Panc1 (cell line): ENCODE results near the gene RXFP3. TPM values are rescaled to one million over a fixed set of nuclear protein-coding genes. Genes with fewer than 3 reads are reported as not detected.

Experiments used
- ATAC-seq: fragments of 200-7000 bp; cut with Tn5 transposase; 2 replicates; pipeline ENCODE4 v1.9.1; 2020; ENCODE audit warnings: mild to moderate bottlenecking, moderate library complexity
- BruUV-seq: library from RNA; stranded (reverse); fragments of 400-500 nt; replicated peaks from 2 replicates; lab custom pipeline; 2021; lab: Mats Ljungman, UMichigan
- CTCF ChIA-PET: fragments of 300-600 bp; sonication (Branson Sonifier 250); formaldehyde crosslinking; loops from one replicate; lab custom pipeline; 2022; ENCODE audit warnings: antibody characterized with exemption; lab: Charles Lee
- POLR2A ChIA-PET: fragments of 300-600 bp; sonication (Branson Sonifier 250); formaldehyde crosslinking; loops from one replicate; lab custom pipeline; 2022; ENCODE audit warnings: antibody characterized with exemption; lab: Charles Lee
- DNase-seq: peaks from one replicate; pipeline ENCODE4 v3.0.0-alpha.2; 2010; ENCODE audit warnings: low read depth, low spot score
- H3K27ac ChIP-seq: 2 replicates; pipeline ENCODE4 v1.5.1; 2011; ENCODE audit warnings: mild to moderate bottlenecking, low read length, inconsistent platforms
- H3K27me3 ChIP-seq: fragments of 200-500 bp; sonication (Bioruptor generic); 2 replicates; pipeline ENCODE4 v1.6.0; 2014; ENCODE audit warnings: low read length, inconsistent platforms; ENCODE audit not compliant: control insufficient read depth, insufficient read depth
- H3K36me3 ChIP-seq: fragments of 200-500 bp; sonication (Bioruptor generic); 2 replicates; pipeline ENCODE4 v1.5.1; 2014; ENCODE audit warnings: inconsistent platforms, mild to moderate bottlenecking, low read length, moderate library complexity; ENCODE audit not compliant: control insufficient read depth, insufficient read depth
- H3K4me1 ChIP-seq: 2 replicates; pipeline ENCODE4 v1.5.1; 2011; ENCODE audit warnings: inconsistent platforms, mild to moderate bottlenecking, low read length, moderate library complexity; ENCODE audit not compliant: control insufficient read depth, insufficient read depth
- H3K4me3 ChIP-seq, 2 experiments: 2 replicates each; pipeline ENCODE4 v1.5.1; 2011 to 2012; ENCODE audit warnings: low read depth in 2 of 2, low read length in 2 of 2, mild to moderate bottlenecking in 2 of 2, inconsistent platforms in 1 of 2, moderate library complexity in 1 of 2
- H3K9me3 ChIP-seq: fragments of 200-500 bp; sonication (Bioruptor generic); 2 replicates; pipeline ENCODE4 v1.5.1; 2014; ENCODE audit warnings: low read depth, mild to moderate bottlenecking, inconsistent platforms, low read length, moderate library complexity; ENCODE audit not compliant: control insufficient read depth, insufficient read depth
- POLR2AphosphoS5 ChIP-seq: IDR thresholded peaks from 2 replicates; pipeline ENCODE4 v1.6.1; 2012; ENCODE audit warnings: mild to moderate bottlenecking, low read depth, low read length, moderate library complexity
- SIN3A ChIP-seq: IDR thresholded peaks from 2 replicates; pipeline ENCODE4 v1.6.1; 2012; ENCODE audit warnings: low read depth, mild to moderate bottlenecking, low read length, moderate library complexity, borderline replicate concordance; ENCODE audit not compliant: insufficient read depth
- TCF7L2 ChIP-seq: IDR thresholded peaks from 2 replicates; pipeline ENCODE4 v1.6.1; 2011; ENCODE audit warnings: mild to moderate bottlenecking, low read depth, low read length, inconsistent platforms
- in situ Hi-C: cut with HindIII; loops from 2 replicates; pipeline ENCODE4 v1.10.0; 2016; ENCODE audit warnings: low sequenced_read_pairs, low pct_unique_long_range_greater_than_20kb
- intact Hi-C: fragments of 100-400 bp; cut with micrococcal nuclease; formaldehyde crosslinking; loops from one replicate; pipeline ENCODE4 v1.10.0; 2022; ENCODE audit not compliant: unreplicated experiment
- total RNA-seq: library from RNA; stranded (reverse); gene quantifications from one replicate; pipeline ENCODE4 v1.2.1, GENCODE V29; 2021; ENCODE audit not compliant: unreplicated experiment
- TF ChIP-seq, protein P1 (sequence below), 2 experiments: IDR thresholded peaks; 2 replicates each; pipeline ENCODE4 v1.6.1; 2011 to 2012; ENCODE audit warnings: low read depth in 2 of 2, control low read depth in 1 of 2, low read length in 1 of 2, mild to moderate bottlenecking in 1 of 2, moderate library complexity in 1 of 2; ENCODE audit not compliant: insufficient read depth in 1 of 2
- TF ChIP-seq, protein P2 (sequence below): fragments of 450-650 bp; IDR thresholded peaks from 2 replicates; pipeline ENCODE4 v1.5.1; 2017; ENCODE audit warnings: mild to moderate bottlenecking

The RXFP3 gene
- total RNA-seq, 1 experiment from 2014 or later = not detected

DNA sequence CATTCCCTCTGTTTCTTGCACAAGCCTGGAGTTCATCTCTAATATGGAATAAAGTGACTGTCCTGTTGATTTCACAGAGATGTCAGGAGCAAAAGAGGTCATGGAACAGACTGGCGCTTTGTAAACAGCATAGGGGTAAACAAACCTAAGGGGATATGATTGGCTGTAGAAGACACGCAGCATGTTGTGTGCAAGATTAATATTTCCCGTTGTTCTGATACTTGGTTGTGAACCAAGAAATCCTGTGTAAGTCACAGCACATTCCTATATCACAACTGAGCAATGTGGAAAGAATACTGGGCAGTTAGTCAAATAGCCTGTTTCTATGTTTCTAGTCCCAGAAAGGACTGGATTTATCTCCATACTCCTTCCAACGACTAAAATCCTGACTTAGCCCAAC lies 47.6 kb upstream of the RXFP3 start:
- peaks cover under 1% of the 10 kb centered on the region; the same call in 1 of the 2 replicates for H3K27me3 ChIP-seq
- intact Hi-C loops = no loop called here
- in situ Hi-C loops = no loop called here
- ATAC-seq (no peak), DNase-seq (no peak)
- TF ChIP-seq TCF7L2 (no peak), POLR2AphosphoS5 (no peak), SIN3A (no peak)
- TF ChIP-seq, protein P1, sequence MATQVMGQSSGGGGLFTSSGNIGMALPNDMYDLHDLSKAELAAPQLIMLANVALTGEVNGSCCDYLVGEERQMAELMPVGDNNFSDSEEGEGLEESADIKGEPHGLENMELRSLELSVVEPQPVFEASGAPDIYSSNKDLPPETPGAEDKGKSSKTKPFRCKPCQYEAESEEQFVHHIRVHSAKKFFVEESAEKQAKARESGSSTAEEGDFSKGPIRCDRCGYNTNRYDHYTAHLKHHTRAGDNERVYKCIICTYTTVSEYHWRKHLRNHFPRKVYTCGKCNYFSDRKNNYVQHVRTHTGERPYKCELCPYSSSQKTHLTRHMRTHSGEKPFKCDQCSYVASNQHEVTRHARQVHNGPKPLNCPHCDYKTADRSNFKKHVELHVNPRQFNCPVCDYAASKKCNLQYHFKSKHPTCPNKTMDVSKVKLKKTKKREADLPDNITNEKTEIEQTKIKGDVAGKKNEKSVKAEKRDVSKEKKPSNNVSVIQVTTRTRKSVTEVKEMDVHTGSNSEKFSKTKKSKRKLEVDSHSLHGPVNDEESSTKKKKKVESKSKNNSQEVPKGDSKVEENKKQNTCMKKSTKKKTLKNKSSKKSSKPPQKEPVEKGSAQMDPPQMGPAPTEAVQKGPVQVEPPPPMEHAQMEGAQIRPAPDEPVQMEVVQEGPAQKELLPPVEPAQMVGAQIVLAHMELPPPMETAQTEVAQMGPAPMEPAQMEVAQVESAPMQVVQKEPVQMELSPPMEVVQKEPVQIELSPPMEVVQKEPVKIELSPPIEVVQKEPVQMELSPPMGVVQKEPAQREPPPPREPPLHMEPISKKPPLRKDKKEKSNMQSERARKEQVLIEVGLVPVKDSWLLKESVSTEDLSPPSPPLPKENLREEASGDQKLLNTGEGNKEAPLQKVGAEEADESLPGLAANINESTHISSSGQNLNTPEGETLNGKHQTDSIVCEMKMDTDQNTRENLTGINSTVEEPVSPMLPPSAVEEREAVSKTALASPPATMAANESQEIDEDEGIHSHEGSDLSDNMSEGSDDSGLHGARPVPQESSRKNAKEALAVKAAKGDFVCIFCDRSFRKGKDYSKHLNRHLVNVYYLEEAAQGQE (IDR thresholded peaks at IDR 0.05; ENCODE audit: insufficient read depth in 1 of 2, low read depth in 2 of 2, low read length in 1 of 2) = no peak
- TF ChIP-seq, protein P2, sequence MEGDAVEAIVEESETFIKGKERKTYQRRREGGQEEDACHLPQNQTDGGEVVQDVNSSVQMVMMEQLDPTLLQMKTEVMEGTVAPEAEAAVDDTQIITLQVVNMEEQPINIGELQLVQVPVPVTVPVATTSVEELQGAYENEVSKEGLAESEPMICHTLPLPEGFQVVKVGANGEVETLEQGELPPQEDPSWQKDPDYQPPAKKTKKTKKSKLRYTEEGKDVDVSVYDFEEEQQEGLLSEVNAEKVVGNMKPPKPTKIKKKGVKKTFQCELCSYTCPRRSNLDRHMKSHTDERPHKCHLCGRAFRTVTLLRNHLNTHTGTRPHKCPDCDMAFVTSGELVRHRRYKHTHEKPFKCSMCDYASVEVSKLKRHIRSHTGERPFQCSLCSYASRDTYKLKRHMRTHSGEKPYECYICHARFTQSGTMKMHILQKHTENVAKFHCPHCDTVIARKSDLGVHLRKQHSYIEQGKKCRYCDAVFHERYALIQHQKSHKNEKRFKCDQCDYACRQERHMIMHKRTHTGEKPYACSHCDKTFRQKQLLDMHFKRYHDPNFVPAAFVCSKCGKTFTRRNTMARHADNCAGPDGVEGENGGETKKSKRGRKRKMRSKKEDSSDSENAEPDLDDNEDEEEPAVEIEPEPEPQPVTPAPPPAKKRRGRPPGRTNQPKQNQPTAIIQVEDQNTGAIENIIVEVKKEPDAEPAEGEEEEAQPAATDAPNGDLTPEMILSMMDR = no peak
- POLR2A ChIA-PET = interaction anchor here (0.6 kb wide), 1 partner anchor 16 kb away, joined by 3 read pairs; no protein-coding TSS in a partner anchor
- no TSS peak for BruUV-seq
- no peak overlapping the region for H3K4me3 ChIP-seq
- CTCF ChIA-PET = no interaction called here
- no peaks in the 10 kb centered on the region; the same call in 1 of the 2 replicates for H3K36me3 ChIP-seq
- no peaks in the 10 kb centered on the region for H3K9me3 ChIP-seq
- H3K27ac ChIP-seq = no peak overlapping the region
- no peaks in the 10 kb centered on the region for H3K4me1 ChIP-seq

DNA sequence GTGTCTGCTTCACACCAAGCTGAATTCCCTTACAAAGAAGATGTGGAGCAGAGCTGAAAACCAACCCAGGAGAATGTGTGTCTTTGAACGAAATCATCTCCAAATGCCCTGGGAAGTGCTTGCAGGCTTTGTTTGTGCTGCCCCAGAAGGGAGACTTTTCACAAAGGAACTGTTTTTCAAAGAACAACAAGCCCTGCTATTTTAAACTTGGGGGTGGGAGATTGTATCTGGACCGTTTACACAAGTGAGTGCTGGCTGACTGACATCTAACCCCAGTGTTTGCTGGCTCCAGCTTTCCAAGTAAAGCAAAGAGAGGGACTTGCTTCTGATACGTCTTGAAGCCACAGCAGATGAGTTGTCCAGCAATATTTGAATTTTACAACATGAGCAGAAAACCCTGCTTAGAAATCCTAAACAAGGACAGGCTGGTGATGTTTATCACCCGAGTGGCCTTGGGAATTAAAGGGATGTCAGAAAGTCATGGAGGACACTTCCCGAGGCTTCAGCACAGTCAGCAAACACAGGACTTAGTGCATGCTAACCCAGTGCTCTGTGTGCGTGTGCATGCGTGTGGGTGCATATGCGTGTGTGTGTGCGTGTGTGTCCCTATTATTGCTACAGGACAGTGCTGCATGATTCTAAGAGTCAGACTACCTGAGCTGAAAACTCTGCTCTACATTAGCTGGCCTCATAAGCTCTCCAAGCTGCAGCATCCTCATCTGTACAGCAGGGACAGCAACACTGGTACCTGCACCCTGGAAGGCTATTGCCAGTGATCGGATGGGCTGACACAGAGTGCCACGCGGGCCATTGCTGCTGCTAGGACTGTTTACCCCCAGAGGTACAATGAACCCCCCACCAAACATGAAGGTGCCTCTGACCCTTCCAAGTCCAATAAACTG lies 45.8 kb upstream of the RXFP3 start:
- H3K27ac ChIP-seq = no peak overlapping the region
- intact Hi-C loops = no loop called here
- in situ Hi-C loops = no loop called here
- H3K4me1 ChIP-seq = no peaks in the 10 kb centered on the region
- no peaks in the 10 kb centered on the region for H3K9me3 ChIP-seq
- ATAC-seq (no peak), DNase-seq (no peak)
- no peaks in the 10 kb centered on the region for H3K36me3 ChIP-seq
- BruUV-seq = no TSS peak
- TF ChIP-seq, protein P2 = no peak
- TF ChIP-seq SIN3A (no peak), TCF7L2 (no peak)
- ChIA-PET CTCF (no interaction called here), POLR2A (no interaction called here)
- H3K27me3 ChIP-seq = peaks cover 4% of the 10 kb centered on the region; the same call in 1 of the 2 replicates
- H3K4me3 ChIP-seq = no peak overlapping the region
